CD4-positive, alpha-beta T cell treated with Interferon gamma for 1 hour (primary cell): ENCODE data around the gene RPS16.

Experiments used
- DNase-seq: peaks from one replicate; pipeline ENCODE4 v3.0.0-alpha.2; 2020

RPS16 gene

GRCh38 chr19:39405958-39406655, 29.6 kb downstream of the RPS16 start:
- peak; percentile 96 for DNase-seq

GRCh38 chr19:39405261-39405957, 30.3 kb downstream of the RPS16 start:
- peak; percentile 40 for DNase-seq

GRCh38 chr19:39403331-39404312, 32.1 kb downstream of the RPS16 start:
- DNase-seq, result peak; percentile 99

- peak; percentile 93 for DNase-seq
These were observed 33.1 kb downstream of the RPS16 start for GRCh38 chr19:39402346-39403300.

- peak; percentile 92 for DNase-seq
These were observed 34.0 kb downstream of the RPS16 start for GRCh38 chr19:39401549-39402345.

- no peak for DNase-seq
These were observed 34.6 kb downstream of the RPS16 start for GRCh38 chr19:39401070-39401548.

GRCh38 chr19:39400061-39400460, 35.7 kb downstream of the RPS16 start:
- no peak for DNase-seq

- no peak for DNase-seq
These were observed 36.1 kb downstream of the RPS16 start for GRCh38 chr19:39399668-39400050.

GRCh38 chr19:39398297-39398864, 37.4 kb downstream of the RPS16 start:
- peak; percentile 89 for DNase-seq

- peak; percentile 93 for DNase-seq
These were observed 38.1 kb downstream of the RPS16 start for GRCh38 chr19:39397360-39398296.

- peak; percentile 99 for DNase-seq
These were observed 44.9 kb downstream of the RPS16 start, which contains the start of the genes MED29 and PAF1 for GRCh38 chr19:39390751-39391437. Gene MED29 (plus strand): TSS chr19:39391378. CDS start chr19:39391423, 45 bp downstream. Gene PAF1 (minus strand): TSS chr19:39391106. CDS start chr19:39390864, 242 bp downstream.

- DNase-seq, result no peak
These were observed 45.3 kb downstream of the RPS16 start for GRCh38 chr19:39390451-39390750.

- DNase-seq, result no peak
These were observed 45.9 kb downstream of the RPS16 start for GRCh38 chr19:39389631-39390414.

GRCh38 chr19:39388657-39389056, 47.1 kb downstream of the RPS16 start:
- DNase-seq, result no peak

- no peak for DNase-seq
These were observed 49.2 kb downstream of the RPS16 start for GRCh38 chr19:39386557-39386956.

GRCh38 chr19:39385629-39386411, 49.9 kb downstream of the RPS16 start:
- DNase-seq, result no peak
